NCI-H510A (cell line): ENCODE results near the gene C16orf46.

ENCODE experiments used
- DNase-seq: peaks from one replicate; lab custom pipeline; 2025; lab: John Stamatoyannopoulos, UW

C16orf46 gene

GRCh38 chr16:81076566-81077075, 417 bp downstream of the C16orf46 start:
- peak; percentile 70 for DNase-seq

DNA sequence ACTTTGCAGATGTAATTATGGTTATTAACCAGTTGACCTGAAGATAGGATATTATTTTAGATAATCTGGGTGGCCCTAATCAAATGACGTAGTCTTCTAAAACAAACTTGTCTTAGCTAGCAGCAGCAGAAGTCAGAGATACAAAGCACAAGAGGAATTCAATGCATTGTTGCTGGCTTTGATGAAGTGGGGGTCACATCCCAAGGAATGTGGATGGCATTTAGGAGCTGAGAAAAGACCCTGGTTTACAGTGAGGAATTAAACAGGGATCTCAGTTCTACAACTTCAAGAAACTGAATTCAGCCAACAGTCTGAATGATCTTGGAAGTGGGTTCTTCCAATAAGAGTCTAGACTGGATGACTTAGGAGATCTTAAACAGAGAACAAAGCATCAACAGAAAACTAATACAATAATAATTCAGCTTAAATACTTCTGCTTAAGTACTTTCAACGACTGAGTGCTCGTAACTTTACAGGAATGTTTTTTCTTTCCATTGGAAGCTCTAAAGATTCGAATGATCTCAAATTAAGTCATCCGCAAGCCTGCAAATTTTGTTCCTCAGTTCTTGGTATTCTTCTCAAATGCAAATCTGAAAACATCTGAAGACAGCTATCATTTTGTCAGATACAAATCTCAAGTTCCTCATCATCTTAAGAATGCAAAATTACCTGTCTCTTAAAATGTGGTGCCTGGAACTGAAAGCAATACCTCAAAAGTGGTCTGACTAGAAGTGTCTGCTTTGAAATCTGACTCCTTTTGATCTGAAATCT, 3.3 kb downstream of the C16orf46 start:
- no peak for DNase-seq

- no peak for DNase-seq
These were observed 5.2 kb downstream of the C16orf46 start for GRCh38 chr16:81071805-81072204.

DNA sequence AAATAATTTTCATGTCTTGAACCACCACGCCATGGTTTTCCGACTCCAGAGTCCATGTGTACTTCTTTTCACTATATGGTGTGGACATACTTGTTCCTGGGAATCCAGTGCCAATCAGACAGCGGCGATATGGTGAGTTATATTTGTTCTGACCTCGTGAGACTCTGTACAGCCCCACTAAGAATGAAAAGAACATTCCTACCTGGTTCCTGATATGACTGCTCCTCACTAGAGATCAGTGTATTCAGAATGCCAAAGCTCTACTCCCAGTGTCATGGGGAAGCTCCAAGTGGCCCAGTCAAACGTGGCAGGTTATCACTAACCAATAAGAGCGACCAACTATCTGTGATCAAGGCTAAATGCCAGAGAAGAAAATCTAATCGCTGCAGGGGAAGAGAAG, 6.1 kb downstream of the C16orf46 start:
- no peak for DNase-seq

GRCh38 chr16:81069063-81069462, 8.0 kb downstream of the C16orf46 start:
- no peak for DNase-seq

DNA sequence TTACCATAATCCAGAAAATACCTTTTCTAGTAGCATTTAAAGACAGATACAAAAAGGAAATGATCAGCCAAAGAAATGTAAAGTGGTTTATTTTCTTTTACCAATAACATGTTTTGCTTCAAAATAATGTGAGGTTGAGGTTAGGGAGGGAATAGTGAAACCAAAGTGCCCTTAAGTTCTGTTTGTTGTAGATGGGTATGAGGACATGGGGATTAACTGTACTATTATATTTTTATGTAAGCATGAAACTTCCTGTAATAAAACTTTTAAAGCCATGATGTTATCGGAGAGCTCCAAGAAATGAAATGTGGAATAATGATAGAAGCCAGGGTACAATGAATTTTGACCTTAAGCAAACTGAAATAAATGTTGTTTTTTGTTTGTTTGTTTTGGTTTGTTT, 9.9 kb downstream of the C16orf46 start:
- DNase-seq = no peak

- DNase-seq = no peak
These were observed 10.4 kb downstream of the C16orf46 start for GRCh38 chr16:81066681-81067080.

DNA sequence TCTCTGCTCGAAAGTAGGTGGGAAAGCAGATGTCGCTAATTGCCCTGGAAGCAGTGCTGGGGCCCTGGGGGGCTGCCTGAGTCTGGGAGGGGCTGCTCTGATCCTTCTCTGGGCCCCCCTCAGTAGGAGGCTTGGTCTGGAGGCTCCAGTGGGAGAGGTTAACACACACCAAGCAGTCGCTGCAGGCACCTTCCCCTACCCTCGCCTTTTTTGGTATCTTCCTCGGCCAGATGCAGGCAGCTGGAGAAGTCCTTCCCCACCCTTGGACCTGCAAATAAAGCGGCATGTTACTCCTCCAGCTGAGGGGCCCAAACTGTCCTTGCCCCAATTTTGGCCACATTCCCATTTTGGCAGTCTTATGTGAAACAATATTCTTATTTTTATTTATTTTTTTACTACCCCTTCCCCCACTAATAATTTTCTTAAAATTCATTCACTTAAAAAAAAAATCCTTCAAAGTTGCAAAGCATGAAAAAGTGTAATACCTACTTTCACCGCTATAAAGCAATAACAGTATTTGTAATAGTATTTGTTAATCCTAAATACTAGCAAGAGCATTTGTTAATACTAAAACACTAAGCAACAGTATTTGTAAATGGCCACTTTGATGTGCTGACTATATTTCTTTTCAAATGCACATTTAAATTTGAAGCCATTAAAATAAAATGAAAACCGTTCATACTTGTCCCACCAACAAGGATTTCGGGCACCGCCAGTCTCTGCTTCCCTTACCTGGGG, 15.0 kb downstream of the C16orf46 start:
- DNase-seq = no peak

DNA sequence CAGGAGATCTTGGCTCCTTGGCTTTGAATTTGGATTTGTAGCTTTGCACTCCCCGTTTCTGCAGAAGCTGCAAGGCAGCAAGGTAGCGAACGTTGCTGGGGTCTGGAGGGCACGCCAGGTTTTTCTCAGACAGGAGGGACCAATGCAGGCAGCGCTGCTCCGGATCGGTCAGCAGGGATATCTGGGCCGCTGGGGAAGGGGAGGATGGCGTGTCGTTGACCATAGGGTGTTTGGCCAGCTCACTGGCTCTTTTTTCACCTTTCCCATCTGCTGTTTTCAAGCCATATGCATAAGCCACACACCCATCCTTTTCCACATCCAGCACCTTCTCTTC, 15.8 kb downstream of the C16orf46 start:
- DNase-seq = no peak

GRCh38 chr16:81060576-81061306, 16.3 kb downstream of the C16orf46 start:
- DNase-seq = no peak

- DNase-seq = no peak
These were observed 23.3 kb downstream of the C16orf46 start for GRCh38 chr16:81053761-81054160.

- no peak for DNase-seq
These were observed 34.2 kb downstream of the C16orf46 start for GRCh38 chr16:81042821-81043220.

GRCh38 chr16:81041696-81042095, 35.3 kb downstream of the C16orf46 start:
- no peak for DNase-seq

DNA sequence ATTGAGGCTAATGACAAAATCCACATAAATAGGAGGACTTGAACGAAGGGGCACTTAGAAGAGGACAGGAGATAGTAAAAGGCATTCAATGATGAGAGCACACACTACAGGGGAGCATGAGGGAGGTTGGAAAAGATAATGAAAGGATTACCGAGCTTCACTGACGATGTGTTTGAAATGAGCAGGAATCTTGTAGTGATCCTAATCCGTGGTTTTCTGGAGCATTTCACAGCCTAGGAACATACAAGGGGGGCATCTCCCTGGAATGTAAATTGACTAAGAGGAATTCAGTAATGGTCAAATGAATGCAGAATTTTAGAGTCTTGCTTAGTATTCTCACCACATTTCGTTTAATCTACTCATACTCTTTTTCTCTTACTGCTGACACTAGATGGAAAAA, 36.2 kb downstream of the C16orf46 start:
- DNase-seq = no peak

DNA sequence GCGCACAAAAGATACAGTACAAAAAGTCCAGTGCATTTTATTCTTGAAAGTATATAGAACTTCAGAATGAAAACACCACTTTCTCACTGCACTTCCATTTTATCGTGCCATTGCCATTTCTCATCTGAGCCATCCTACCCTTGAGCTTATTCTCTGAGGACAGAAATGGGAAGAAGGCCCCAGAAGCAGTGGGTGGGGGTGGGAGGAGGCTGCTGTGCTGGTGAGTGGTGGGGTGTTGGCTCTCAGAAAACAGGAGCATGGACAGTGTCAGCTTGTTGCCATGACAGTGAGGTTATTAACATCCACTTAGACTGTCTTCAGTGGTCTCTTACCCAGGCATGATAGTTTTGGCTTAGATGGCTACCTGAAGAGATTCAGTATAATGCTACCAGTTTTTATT, 36.9 kb downstream of the C16orf46 start:
- DNase-seq = no peak

DNA sequence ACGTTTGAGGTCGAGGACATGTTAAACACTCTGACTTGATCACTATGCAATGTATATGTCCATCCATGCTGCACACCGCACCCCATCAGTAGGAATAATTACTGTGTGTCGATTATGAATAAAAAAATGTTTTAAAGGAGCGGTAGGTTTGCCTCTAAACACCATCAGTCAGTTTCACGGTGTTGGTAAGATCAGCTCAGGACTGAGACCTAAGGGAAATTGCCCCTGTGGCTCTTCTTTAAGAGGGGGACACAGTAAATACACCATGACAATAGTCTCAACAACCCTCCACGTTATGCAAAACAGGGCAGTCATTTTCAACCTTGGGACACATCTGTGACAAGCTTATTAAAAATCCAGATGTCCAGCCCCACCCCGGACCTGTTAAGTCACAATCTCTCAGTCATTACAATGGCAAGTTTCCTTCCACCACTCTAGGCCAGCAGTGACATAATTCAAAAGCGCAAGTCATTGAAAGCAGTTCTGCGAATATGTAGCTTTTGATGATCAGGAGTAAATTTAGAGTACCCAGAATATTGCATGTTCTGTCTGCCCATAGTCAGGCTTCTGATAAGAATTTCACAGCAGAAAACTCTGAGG, 40.2 kb downstream of the C16orf46 start:
- DNase-seq = no peak

DNA sequence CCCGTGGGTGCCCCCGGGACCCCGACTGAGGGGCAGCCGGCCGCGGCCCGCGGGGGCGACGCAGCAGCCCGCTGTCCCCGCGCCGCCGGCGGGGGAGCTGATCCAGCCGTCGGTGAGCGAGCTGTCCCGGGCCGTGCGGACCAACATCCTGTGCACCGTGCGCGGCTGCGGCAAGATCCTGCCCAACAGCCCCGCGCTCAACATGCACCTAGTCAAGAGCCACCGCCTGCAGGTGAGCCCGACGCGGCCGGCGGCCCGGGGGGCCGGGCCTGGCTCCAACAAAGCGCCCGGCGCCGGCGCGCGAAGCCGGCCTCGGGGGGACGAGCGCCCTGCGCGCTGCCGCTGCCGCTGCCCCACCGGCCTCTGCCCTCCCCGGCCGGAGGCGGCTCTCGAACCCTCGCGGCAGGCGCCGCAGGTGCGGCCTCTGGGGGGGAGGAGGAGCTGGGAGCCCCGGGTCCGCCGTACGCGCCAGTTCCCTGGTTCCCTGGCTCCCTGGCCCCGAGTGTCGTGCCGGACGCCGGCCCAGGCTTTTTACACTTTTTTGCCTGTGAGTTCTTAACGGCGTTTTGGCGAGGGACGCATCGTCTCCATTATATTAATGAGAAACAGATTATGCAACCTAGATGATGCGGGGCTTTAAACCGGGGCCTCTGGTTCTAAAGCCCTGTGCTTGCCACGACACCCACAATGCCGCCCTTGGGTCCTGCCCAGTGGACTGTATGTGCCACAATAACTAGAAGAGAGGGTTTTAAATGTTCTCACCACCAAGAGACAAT, 40.9 kb downstream of the C16orf46 start:
- DNase-seq = no peak

DNA sequence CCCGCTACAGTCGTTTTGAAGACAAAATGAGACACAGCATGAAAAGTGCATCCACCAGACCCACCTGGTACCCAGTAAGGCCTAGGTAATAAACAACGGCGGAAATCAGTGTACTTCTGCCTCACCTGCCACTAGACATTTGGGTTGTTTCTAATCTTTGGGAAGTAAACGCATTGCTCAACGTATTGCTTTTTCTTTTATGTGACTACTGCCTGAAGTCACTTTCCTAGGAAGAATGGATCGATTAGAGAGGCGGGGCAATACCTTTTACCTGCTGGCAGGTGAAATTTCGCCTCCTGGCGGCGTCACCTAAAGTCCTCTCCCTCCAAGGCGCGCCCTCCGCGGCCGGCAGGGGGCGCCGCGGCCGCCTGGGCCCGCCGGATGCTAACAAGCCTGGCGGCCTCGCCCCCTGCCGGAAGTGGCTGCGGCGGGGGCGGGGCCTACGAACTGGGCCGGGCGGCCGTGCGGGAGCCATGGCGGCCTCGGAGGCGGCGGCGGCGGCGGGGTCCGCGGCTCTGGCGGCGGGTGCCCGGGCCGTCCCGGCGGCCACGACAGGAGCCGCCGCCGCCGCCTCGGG, 41.6 kb downstream of the C16orf46 start, which contains the start of gene ATMIN:
ATMIN (plus strand) TSS at position 445 of the 577 bp plus-strand sequence; CDS start at position 474, 29 bp downstream.
- DNase-seq = peak; percentile 45

DNA sequence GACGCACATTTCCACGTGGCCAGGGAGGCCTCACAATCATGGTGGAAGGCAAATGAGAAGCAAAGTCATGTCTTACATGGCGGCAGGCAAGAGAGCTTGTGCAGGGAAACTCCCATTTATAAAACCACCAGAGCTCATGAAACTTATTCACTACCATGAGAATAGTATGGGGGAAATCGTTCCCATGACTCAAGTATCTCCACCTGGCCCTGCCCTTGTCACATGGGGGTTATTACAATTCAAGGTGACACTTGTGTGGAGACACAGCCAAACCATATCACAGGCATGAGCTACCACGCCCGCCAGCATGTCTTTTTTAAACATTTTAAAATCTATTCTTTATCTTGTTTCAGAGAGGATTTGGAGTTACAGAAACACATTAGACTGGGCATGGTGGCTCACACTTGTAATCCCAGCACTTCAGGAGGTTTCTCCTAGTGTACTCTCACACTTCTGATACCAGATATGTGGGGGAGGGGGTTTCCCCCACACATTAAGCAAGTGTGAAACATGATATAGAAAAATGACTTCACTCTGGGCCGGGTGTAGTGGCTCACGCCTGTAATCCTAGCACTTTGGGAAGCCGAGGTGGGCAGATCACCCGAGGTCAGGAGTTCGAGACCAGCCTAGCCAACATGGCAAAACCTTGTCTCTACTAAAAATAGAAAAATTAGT, 47.0 kb downstream of the C16orf46 start:
- no peak for DNase-seq

GRCh38 chr16:81026429-81026828, 50.6 kb downstream of the C16orf46 start:
- no peak for DNase-seq
